Left lung (tissue), 10 donors: ENCODE data around the gene APLP2. TPM values are rescaled to one million over a fixed set of nuclear protein-coding genes. Genes with fewer than 3 reads are reported as not detected.

ENCODE experiments used
- ATAC-seq: fragments of 200-7000 bp; cut with Tn5 transposase; one replicate; pipeline ENCODE4 v1.9.1; 2020; ENCODE audit warnings: moderate library complexity
- DNase-seq, 4 donors: peaks; one replicate each; pipeline ENCODE4 v3.0.0-alpha.2; 2013 to 2020
- H3K27ac ChIP-seq, 2 donors: fragments of 200-600 bp; sonication (generic) in 1 of 2; one replicate each; pipeline versions ENCODE4 v1.5.0 to v1.8.0; 2020 to 2021
- H3K27me3 ChIP-seq, 2 donors: fragments of 200-600 bp; sonication (generic) in 1 of 2; one replicate each; pipeline versions ENCODE4 v1.5.0 to v1.8.0; 2020 to 2021
- H3K36me3 ChIP-seq, 2 donors: fragments of 200-600 bp; sonication (generic) in 1 of 2; one replicate each; pipeline versions ENCODE4 v1.5.0 to v1.8.0; 2020 to 2021
- H3K4me1 ChIP-seq, 2 donors: fragments of 200-600 bp; one replicate each; pipeline ENCODE4 v1.8.0; 2021
- H3K4me3 ChIP-seq, 2 donors: fragments of 200-600 bp; sonication (generic) in 1 of 2; one replicate each; pipeline versions ENCODE4 v1.5.0 to v1.8.0; 2020 to 2021; ENCODE audit warnings: mild to moderate bottlenecking in 1 of 2
- H3K9me3 ChIP-seq, 2 donors: fragments of 200-600 bp; sonication (generic) in 1 of 2; one replicate each; pipeline versions ENCODE4 v1.5.0 to v1.8.0; 2020 to 2021
- intact Hi-C, 2 donors: fragments of 100-400 bp; cut with DNase I; formaldehyde crosslinking; loops; one replicate each; pipeline versions ENCODE4 v1.11.2 to v1.14.2; 2022
- polyA plus RNA-seq, 6 donors: library from polyadenylated mRNA; unstranded; fragments of 120-200 nt; gene quantifications; one replicate each; pipeline ENCODE4 v1.2.1, GENCODE V29; 2013; ENCODE audit not compliant: insufficient read length in 6 of 6
- total RNA-seq, 2 donors: library from RNA; stranded (reverse); fragmentation: NEBNext Ultra II Directional; extraction: Animal tissue kit (Norgen Biotek cat#: 25700); gene quantifications; one replicate each; pipeline ENCODE4 v1.2.1, GENCODE V29; 2021
- TF ChIP-seq, protein P1 (sequence below), 2 donors: fragments of 200-600 bp; sonication (generic) in 1 of 2; IDR thresholded peaks; one replicate each; pipeline versions ENCODE4 v1.5.0 to v1.8.0; 2021; ENCODE audit warnings: antibody characterized with exemption in 2 of 2
- donor health status: DM: no; HTN: yes; CAD: no.
- donor health status: DM: no; HTN: no; CAD: no.

The APLP2 gene
- total and polyA plus RNA-seq, 8 donors: 405 to 646 (median 486) TPM

DNA sequence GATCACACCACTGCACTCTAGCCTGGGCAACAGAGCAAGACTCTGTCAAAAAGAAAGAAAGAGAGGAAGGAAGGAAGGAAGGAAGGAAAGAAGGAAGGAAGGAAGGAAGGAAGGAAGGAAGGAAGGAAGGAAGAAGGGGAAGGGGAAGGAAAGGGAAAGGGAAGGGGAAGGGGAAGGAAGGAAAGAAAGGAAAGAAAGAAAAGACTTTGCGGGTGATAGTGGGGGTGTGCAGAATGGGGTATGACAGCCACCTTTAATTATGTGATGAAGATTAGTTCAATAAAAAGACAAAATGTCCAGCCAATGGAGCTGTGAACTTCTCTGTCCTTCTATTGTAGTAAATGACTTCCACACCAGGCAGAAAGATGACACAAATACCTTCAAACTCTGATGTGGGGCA, 8.7 kb upstream of the APLP2 start:
- Histone ChIP-seq H3K4me1 (no peaks in the 10 kb centered on the region), H3K36me3 (no peaks in the 10 kb centered on the region), H3K9me3 (no peaks in the 10 kb centered on the region), H3K27ac (no peak overlapping the region), H3K4me3 (no peak overlapping the region), H3K27me3 (peaks cover 0 to 6% of the 10 kb centered on the region in 2 donors)
- TF ChIP-seq, protein P1, sequence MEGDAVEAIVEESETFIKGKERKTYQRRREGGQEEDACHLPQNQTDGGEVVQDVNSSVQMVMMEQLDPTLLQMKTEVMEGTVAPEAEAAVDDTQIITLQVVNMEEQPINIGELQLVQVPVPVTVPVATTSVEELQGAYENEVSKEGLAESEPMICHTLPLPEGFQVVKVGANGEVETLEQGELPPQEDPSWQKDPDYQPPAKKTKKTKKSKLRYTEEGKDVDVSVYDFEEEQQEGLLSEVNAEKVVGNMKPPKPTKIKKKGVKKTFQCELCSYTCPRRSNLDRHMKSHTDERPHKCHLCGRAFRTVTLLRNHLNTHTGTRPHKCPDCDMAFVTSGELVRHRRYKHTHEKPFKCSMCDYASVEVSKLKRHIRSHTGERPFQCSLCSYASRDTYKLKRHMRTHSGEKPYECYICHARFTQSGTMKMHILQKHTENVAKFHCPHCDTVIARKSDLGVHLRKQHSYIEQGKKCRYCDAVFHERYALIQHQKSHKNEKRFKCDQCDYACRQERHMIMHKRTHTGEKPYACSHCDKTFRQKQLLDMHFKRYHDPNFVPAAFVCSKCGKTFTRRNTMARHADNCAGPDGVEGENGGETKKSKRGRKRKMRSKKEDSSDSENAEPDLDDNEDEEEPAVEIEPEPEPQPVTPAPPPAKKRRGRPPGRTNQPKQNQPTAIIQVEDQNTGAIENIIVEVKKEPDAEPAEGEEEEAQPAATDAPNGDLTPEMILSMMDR (IDR thresholded peaks at IDR 0.05): no peak
- DNase-seq (no peak), ATAC-seq (no peak)
- intact Hi-C loops: no loop called here

DNA sequence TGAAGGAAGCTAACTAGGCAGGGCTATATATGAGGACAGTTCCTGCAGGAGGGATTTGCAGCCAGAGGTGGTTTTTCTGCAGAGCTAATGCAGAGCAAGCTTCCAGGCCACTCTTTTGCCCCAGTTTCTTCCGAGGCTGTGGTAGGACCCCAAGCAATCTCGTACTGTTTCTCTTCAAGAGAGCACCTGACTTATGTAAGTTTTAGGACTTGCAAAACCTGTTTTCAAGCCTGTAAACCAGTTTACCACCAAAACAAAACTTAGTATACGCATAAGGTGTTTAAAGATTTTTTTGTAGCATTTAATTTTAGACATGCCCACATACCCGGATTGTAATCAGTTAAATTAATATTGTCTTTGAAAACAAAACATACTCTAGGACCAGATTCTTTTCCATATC, 7.7 kb upstream of the APLP2 start:
- H3K27ac ChIP-seq: no peak overlapping the region
- peaks cover 0 to 6% of the 10 kb centered on the region in 2 donors for H3K27me3 ChIP-seq
- ATAC-seq: peak; percentile 34
- intact Hi-C loops: no loop called here
- H3K36me3 ChIP-seq: no peaks in the 10 kb centered on the region
- H3K4me3 ChIP-seq: no peak overlapping the region
- H3K9me3 ChIP-seq: no peaks in the 10 kb centered on the region
- TF ChIP-seq, protein P1 (IDR thresholded peaks at IDR 0.05): no peak
- H3K4me1 ChIP-seq: no peaks in the 10 kb centered on the region
- DNase-seq: no peak

GRCh38 chr11:130063451-130063850, 6.2 kb upstream of the APLP2 start:
- intact Hi-C loops: no loop called here
- Histone ChIP-seq H3K4me3 (no peak overlapping the region), H3K9me3 (no peaks in the 10 kb centered on the region), H3K27me3 (peaks cover 0 to 6% of the 10 kb centered on the region in 2 donors), H3K4me1 (peaks cover 4% of the 10 kb centered on the region in 2 donors), H3K36me3 (no peaks in the 10 kb centered on the region), H3K27ac (no peak overlapping the region)
- ATAC-seq (no peak), DNase-seq (no peak)
- TF ChIP-seq, protein P1 (IDR thresholded peaks at IDR 0.05): no peak

DNA sequence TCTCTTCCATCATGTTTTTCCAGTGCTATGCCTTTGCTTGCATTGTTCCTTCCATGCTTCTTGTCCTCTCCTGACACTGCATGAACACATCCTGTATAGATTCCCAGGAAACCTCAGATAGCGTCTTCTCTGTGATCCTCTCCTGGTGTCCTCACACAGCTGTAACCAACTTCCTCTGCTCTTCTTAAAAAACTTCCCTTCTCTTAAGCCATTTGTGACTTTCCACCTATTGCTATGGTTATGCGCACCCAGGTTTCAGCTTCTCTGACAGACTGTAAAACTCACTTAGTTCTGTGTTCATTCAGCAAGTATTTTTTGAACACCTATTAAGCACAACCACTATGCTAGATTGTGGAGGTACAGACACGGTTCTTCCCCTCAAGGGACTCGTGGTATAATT, 5.1 kb upstream of the APLP2 start:
- no peak overlapping the region for H3K4me3 ChIP-seq
- ATAC-seq: no peak

DNA sequence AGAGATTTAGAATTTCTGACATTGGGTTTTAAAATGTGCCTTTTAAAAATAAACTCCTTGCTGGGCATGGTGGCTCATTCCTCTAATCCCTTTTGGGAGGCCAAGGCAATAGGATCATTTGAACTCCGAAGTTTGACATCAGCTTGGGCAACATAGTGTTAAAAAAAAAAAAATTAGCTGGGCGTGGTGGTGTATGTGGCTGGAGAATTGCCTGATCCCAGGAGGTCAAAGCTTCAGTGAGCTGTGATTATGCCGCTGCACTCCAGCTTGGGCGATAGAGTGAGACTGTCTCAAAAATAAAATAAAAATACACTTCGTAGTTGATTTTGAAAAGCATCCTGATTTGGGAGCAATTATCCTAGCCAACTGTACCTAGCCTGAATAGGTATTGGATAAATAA, 3.4 kb upstream of the APLP2 start:
- TF ChIP-seq, protein P1 (IDR thresholded peaks at IDR 0.05): no peak
- H3K27me3 ChIP-seq: no peaks in the 10 kb centered on the region

More for the DNA sequence above, 5.1 kb upstream of the APLP2 start:
- no peak for DNase-seq
- Histone ChIP-seq H3K36me3 (no peaks in the 10 kb centered on the region), H3K4me1 (peaks cover 7 to 8% of the 10 kb centered on the region in 2 donors), H3K27ac (no peak overlapping the region), H3K9me3 (no peaks in the 10 kb centered on the region), H3K27me3 (no peaks in the 10 kb centered on the region)
- TF ChIP-seq, protein P1 (IDR thresholded peaks at IDR 0.05): no peak
- intact Hi-C loops: no loop called here

More for the DNA sequence above, 3.4 kb upstream of the APLP2 start:
- no peak overlapping the region for H3K4me3 ChIP-seq
- ATAC-seq (no peak), DNase-seq (no peak)
- intact Hi-C loops: no loop called here
- H3K4me1 ChIP-seq: peaks cover 7 to 9% of the 10 kb centered on the region in 2 donors
- no peaks in the 10 kb centered on the region for H3K9me3 ChIP-seq
- no peak overlapping the region for H3K27ac ChIP-seq
- H3K36me3 ChIP-seq: no peaks in the 10 kb centered on the region
